ENCODE data around the gene A3GALT2. TPM values are rescaled to one million over a fixed set of nuclear protein-coding genes. Genes with fewer than 3 reads are reported as not detected.
"Not testable (repeated sequence)": the region's sequence is repeated elsewhere in the genome, so short reads cannot be mapped to it uniquely, and the experiment has no call there.

Gene A3GALT2
- total and polyA plus RNA-seq, 5 experiments from 2014 or later: not detected

DNA sequence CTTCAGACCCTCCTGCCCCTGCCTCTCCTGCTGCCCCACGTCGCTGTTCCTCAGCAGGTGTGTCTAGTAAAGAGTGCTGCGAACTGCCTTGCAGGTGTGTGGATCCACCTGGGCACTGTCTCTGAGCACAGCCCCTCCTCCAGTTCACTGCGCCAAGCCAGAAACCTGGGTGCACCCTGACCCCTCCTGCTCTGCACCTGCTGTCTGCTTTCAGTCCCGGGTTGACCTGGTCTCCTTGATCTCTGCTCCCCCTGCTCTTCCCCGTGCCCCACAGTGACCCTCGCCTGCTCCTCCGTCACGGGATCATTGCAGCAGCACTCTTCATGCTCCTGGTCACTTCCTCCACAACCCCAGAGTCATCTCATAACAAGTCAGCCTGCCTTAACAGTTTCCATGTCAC lies 6.5 kb downstream of the A3GALT2 start:
- peaks cover 2 to 15% (median 10%) of the 10 kb centered on the region in 5 donors for H3K27me3 Mint-ChIP-seq
- H3K27ac Mint-ChIP-seq: peak overlapping the region in 2 of 10 donors; percentile 4 to 5
- no peak overlapping the region for H3K4me3 Mint-ChIP-seq
- ATAC-seq (no peak), DNase-seq (no peak)
- no peaks in the 10 kb centered on the region for H3K9me3 Mint-ChIP-seq
- POLR2A ChIA-PET: no interaction called here
- H3K4me1 Mint-ChIP-seq: peaks cover 2 to 6% (median 6%) of the 10 kb centered on the region in 4 donors
- H3K36me3 Mint-ChIP-seq: no peaks in the 10 kb centered on the region

- no peaks in the 10 kb centered on the region for H3K9me3 Mint-ChIP-seq
- H3K36me3 Mint-ChIP-seq: no peaks in the 10 kb centered on the region
- POLR2A ChIA-PET: no interaction called here
- peak in 1 of 10 donors; percentile 19 for DNase-seq
- peaks cover 2 to 8% (median 6%) of the 10 kb centered on the region in 4 donors for H3K4me1 Mint-ChIP-seq
- ATAC-seq: no peak
- peaks cover 2 to 21% (median 15%) of the 10 kb centered on the region in 5 donors for H3K27me3 Mint-ChIP-seq
- H3K4me3 Mint-ChIP-seq: no peak overlapping the region
- H3K27ac Mint-ChIP-seq: no peak overlapping the region
Measured at GRCh38 chr1:33312413-33312749, 8.5 kb downstream of the A3GALT2 start.

GRCh38 chr1:33311706-33312412 lies 9.0 kb downstream of the A3GALT2 start:
- H3K36me3 Mint-ChIP-seq: no peaks in the 10 kb centered on the region
- POLR2A ChIA-PET: no interaction called here
- H3K4me1 Mint-ChIP-seq: peaks cover 2 to 8% (median 6%) of the 10 kb centered on the region in 4 donors
- no peak overlapping the region for H3K4me3 Mint-ChIP-seq
- H3K27me3 Mint-ChIP-seq: peaks cover 2 to 21% (median 15%) of the 10 kb centered on the region in 5 donors
- H3K27ac Mint-ChIP-seq: no peak overlapping the region
- peak in 1 of 10 donors; percentile 18 for DNase-seq
- no peak for ATAC-seq
- no peaks in the 10 kb centered on the region for H3K9me3 Mint-ChIP-seq

DNA sequence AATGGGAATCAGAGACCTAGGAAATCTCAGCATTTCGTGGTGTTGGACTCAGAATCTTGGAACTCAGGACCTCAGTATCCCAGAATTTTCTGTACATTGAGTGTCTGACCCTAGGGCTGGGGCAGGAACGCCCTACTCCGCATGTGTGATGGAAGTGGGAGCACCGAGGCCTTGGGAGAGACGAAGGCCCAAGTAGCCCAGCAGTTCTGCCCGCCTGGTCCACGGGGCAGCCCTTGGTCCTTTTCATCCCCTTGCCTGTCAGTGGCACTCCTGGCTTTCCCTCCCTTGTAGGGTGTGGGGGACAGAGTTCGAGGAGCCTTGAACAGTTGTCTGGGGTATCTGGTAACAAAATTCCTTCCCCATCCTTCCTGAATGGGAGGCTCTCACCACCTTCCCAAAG lies 10.2 kb downstream of the A3GALT2 start:
- H3K9me3 Mint-ChIP-seq: no peaks in the 10 kb centered on the region
- H3K36me3 Mint-ChIP-seq: no peaks in the 10 kb centered on the region
- DNase-seq (no peak), ATAC-seq (no peak)
- no peak overlapping the region for H3K4me3 Mint-ChIP-seq
- H3K4me1 Mint-ChIP-seq: peaks cover 2 to 10% (median 5%) of the 10 kb centered on the region in 4 donors
- POLR2A ChIA-PET: no interaction called here
- peaks cover 7 to 28% (median 15%) of the 10 kb centered on the region in 5 donors for H3K27me3 Mint-ChIP-seq
- H3K27ac Mint-ChIP-seq: no peak overlapping the region

DNA sequence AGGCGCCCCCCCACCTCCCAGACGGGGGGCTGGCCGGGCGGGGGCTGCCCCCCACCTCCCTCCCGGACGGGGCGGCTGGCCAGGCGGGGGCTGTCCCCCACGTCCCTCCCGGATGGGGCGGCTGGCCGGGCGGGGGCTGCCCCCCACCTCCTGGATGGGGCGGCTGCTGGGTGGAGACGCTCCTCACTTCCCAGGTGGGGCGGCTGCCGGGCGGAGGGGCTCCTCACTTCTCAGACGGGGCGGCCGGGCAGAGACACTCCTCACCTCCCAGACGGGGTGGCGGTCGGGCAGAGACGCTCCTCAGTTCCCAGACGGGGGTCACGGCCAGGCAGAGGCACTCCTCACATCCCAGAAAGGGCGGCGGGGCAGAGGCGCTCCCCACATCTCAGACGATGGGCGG lies 11.5 kb downstream of the A3GALT2 start:
- POLR2A ChIA-PET, H3K4me1 Mint-ChIP-seq, DNase-seq: not testable (repeated sequence)

GRCh38 chr1:33307494-33307864 lies 13.4 kb downstream of the A3GALT2 start:
- H3K4me3 Mint-ChIP-seq: no peak overlapping the region
- POLR2A ChIA-PET: no interaction called here
- H3K4me1 Mint-ChIP-seq: peaks cover 11 to 18% (median 12%) of the 10 kb centered on the region in 4 donors
- peaks cover 6 to 21% (median 13%) of the 10 kb centered on the region in 5 donors for H3K27me3 Mint-ChIP-seq
- ATAC-seq (no peak), DNase-seq (no peak)
- H3K36me3 Mint-ChIP-seq: no peaks in the 10 kb centered on the region
- H3K9me3 Mint-ChIP-seq: no peaks in the 10 kb centered on the region
- no peak overlapping the region for H3K27ac Mint-ChIP-seq

More for the DNA sequence above, 11.5 kb downstream of the A3GALT2 start:
- not testable (repeated sequence) for H3K9me3 Mint-ChIP-seq, H3K36me3 Mint-ChIP-seq, H3K4me3 Mint-ChIP-seq, H3K27ac Mint-ChIP-seq, ATAC-seq
- H3K27me3 Mint-ChIP-seq: peaks cover 6 to 25% (median 15%) of the 10 kb centered on the region in 5 donors

- H3K9me3 Mint-ChIP-seq: no peaks in the 10 kb centered on the region
- H3K4me3 Mint-ChIP-seq: peak overlapping the region in 4 of 10 donors; percentile 26 to 33 (median 28)
- H3K27me3 Mint-ChIP-seq: peaks cover 6 to 21% (median 13%) of the 10 kb centered on the region in 5 donors
- POLR2A ChIA-PET: no interaction called here
- no peaks in the 10 kb centered on the region for H3K36me3 Mint-ChIP-seq
- DNase-seq (peak in 3 of 10 donors; percentile 7 to 20 (median 16)), ATAC-seq (peak; percentile 56 to 57)
- H3K4me1 Mint-ChIP-seq: peaks cover 13 to 24% (median 18%) of the 10 kb centered on the region in 4 donors
- no peak overlapping the region for H3K27ac Mint-ChIP-seq
Measured at GRCh38 chr1:33306653-33307493, 14.0 kb downstream of the A3GALT2 start.

DNA sequence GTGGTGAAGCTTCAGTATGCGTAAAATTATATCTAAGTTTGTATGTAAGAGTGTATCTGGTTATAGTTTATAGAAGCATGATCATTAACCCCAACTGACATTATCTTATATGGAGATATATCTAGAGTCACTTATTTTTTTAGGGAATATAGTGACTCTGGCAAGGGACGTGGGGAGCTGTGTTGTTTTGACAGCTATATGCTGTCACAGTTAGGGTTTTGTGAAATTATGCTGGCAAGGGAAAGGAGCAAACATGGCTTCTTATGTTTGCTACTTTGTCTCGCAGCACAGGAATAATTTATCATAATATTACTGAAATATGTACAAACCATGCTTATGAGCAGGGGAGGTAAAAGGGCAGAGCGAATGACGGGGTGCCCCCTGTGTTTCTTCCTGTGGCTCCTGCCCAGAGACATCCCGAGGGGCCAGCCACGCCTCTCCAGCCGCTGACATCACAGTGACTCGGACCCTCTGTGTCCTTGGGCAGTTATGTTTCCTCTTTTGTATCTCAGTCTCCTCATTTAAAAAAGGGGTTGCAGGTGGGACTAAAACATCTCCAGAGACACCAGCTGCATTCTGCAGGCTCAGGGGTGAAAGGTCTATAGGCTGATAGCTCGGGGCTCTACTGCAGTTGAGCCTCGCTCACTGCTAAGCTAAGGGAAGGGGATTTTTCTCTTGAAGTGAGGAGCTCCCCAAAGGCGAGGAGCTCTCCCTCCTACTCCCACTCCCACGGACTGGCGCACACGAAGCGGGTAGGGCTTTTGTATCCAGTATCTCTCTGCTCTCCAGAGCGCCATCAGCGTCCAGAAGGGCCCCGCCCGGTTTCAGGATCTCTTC lies 14.9 kb downstream of the A3GALT2 start:
- ATAC-seq (no peak), DNase-seq (no peak)
- H3K27me3 Mint-ChIP-seq: peaks cover 4 to 18% (median 9%) of the 10 kb centered on the region in 5 donors
- peaks cover 0 to 4% (median 0%) of the 10 kb centered on the region in 3 donors for H3K36me3 Mint-ChIP-seq
- peak overlapping the region in 3 of 10 donors; percentile 3 to 43 (median 36) for H3K4me3 Mint-ChIP-seq
- peak overlapping the region in 1 of 10 donors; percentile 40 for H3K27ac Mint-ChIP-seq
- POLR2A ChIA-PET: interaction anchor here (1.2 kb wide), 1 partner anchor 10 kb away, joined by 8 read pairs; no protein-coding TSS in a partner anchor
- H3K9me3 Mint-ChIP-seq: no peaks in the 10 kb centered on the region
- peaks cover 13 to 29% (median 24%) of the 10 kb centered on the region in 4 donors for H3K4me1 Mint-ChIP-seq

DNA sequence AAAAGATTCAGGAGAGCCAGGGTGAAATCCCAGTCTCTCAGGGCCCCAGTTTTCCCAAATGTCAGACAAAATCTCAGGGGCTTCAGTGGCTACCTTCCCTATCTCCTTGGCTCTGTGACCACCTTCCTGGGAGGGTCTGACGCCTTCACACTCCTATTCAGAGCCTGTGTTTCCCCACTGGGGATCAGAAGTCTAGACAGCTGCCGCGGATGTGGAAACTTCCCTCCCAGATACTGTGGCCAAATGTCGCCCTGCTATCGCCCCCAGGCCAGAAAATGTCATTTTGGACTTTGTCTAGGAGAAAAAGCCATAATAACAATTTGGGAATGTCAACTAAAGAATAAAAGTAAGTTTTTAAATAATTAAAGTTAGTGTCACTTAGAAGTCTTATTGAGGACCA lies 15.9 kb downstream of the A3GALT2 start:
- Mint-ChIP-seq H3K4me1 (peaks cover 13 to 29% (median 24%) of the 10 kb centered on the region in 4 donors), H3K27ac (peak overlapping the region in 1 of 10 donors; percentile 41), H3K4me3 (no peak overlapping the region), H3K27me3 (peaks cover 0 to 18% (median 6%) of the 10 kb centered on the region in 5 donors), H3K36me3 (peaks cover 0 to 4% (median 2%) of the 10 kb centered on the region in 3 donors), H3K9me3 (no peaks in the 10 kb centered on the region)
- ATAC-seq: no peak
- no peak for DNase-seq
- POLR2A ChIA-PET: interaction anchor here (1.2 kb wide), 1 partner anchor 9 kb away, joined by 8 read pairs; no protein-coding TSS in a partner anchor

- peak in 3 of 10 donors; percentile 9 to 32 (median 28) for DNase-seq
- POLR2A ChIA-PET: no interaction called here
- H3K27me3 Mint-ChIP-seq: peaks cover 0 to 11% (median 6%) of the 10 kb centered on the region in 5 donors
- H3K36me3 Mint-ChIP-seq: peaks cover 0 to 18% (median 6%) of the 10 kb centered on the region in 3 donors
- no peaks in the 10 kb centered on the region for H3K9me3 Mint-ChIP-seq
- H3K4me3 Mint-ChIP-seq: peak overlapping the region in 5 of 10 donors; percentile 2 to 47 (median 34)
- peak overlapping the region; percentile 27 to 90 (median 80) for H3K27ac Mint-ChIP-seq
- peak; percentile 19 to 72 for ATAC-seq
- H3K4me1 Mint-ChIP-seq: peaks cover 16 to 35% (median 27%) of the 10 kb centered on the region in 4 donors
Measured at GRCh38 chr1:33302325-33302724, 18.6 kb downstream of the A3GALT2 start.

- H3K27ac Mint-ChIP-seq: peak overlapping the region in 6 of 10 donors; percentile 71 to 87 (median 81)
- POLR2A ChIA-PET: interaction anchor here (0.7 kb wide), 1 partner anchor 245 kb away, joined by 3 read pairs; no protein-coding TSS in a partner anchor
- ATAC-seq (no peak), DNase-seq (no peak)
- H3K9me3 Mint-ChIP-seq: no peaks in the 10 kb centered on the region
- peaks cover 0 to 26% (median 13%) of the 10 kb centered on the region in 3 donors for H3K36me3 Mint-ChIP-seq
- H3K4me1 Mint-ChIP-seq: peaks cover 16 to 35% (median 27%) of the 10 kb centered on the region in 4 donors
- H3K4me3 Mint-ChIP-seq: peak overlapping the region in 2 of 10 donors; percentile 13 to 32
- peaks cover 0 to 8% (median 6%) of the 10 kb centered on the region in 5 donors for H3K27me3 Mint-ChIP-seq
Measured at GRCh38 chr1:33301273-33301984, 19.5 kb downstream of the A3GALT2 start.

Measured in naive thymus-derived CD8-positive, alpha-beta T cell (primary cell).